ENCODE results near the gene SLC6A19. TPM values are rescaled to one million over a fixed set of nuclear protein-coding genes. Genes with fewer than 3 reads are reported as not detected.

SLC6A19 gene
- total and polyA plus RNA-seq, 2 of the 4 experiments (the other 2 are of a cell fraction): not detected

DNA sequence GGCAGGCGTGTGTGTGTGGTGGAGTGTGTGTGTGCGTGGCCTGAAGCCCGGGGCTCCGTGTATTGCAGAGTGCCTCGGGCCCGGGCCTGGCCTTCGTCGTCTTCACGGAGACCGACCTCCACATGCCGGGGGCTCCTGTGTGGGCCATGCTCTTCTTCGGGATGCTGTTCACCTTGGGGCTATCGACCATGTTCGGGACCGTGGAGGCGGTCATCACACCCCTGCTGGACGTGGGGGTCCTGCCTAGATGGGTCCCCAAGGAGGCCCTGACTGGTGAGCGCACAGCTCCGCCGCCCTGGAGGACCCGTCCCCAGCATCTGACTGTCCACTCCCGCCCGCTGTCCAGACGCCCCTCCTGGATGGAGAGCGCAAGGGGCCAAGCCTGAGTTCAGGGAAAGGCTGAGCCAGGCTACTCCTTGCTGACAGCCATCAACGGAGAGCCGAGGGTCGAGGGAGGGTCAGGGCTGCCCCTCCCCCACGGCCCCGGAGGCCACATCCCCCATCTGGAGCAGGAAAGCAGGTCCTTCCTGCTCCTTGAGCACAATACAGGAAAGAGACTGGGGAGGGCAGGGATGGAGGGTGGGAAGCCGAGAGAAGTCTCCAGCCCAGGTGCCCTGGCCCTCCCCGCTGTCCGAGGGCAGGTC, 42.2 kb downstream of the SLC6A19 start:
- no peak overlapping the region for H3K27ac ChIP-seq (ENCODE audit: insufficient read depth, low read length)
- BruUV-seq (replicated peaks): no TSS peak
- dilution Hi-C loops (cut with HindIII; ENCODE audit: low sequenced_read_pairs, unreplicated experiment): no loop called here
- H2AK5ac ChIP-seq (ENCODE audit: low read depth, low read length): no peak overlapping the region
- H2AFZ ChIP-seq (replicated peaks; ENCODE audit: low read length, poor library complexity): no peak overlapping the region
- in situ Hi-C loops (cut with MboI; ENCODE audit: low sequenced_read_pairs): no loop called here
- H3K27me3 ChIP-seq (ENCODE audit: control insufficient read depth, insufficient read depth, low read length): peaks cover 5% of the 10 kb centered on the region; the same call in 1 of the 2 replicates
- no peak overlapping the region for H2BK15ac ChIP-seq (ENCODE audit: low read depth, low read length)
- ChIA-PET POLR2A (ENCODE audit: unreplicated experiment) (no interaction called here), CTCF (no interaction called here)
- H4K5ac ChIP-seq (ENCODE audit: low read depth, low read length): no peak overlapping the region
- no peak overlapping the region for H3K4me2 ChIP-seq (ENCODE audit: low read depth, low read length)
- H3K9me1 ChIP-seq (ENCODE audit: insufficient read depth, low read length): no peaks in the 10 kb centered on the region
- DNase-seq (no peak), ATAC-seq (ENCODE audit: low read depth) (no peak)
- H3K9me3 ChIP-seq (ENCODE audit: control insufficient read depth, insufficient read depth, low read length): no peaks in the 10 kb centered on the region
- H2BK20ac ChIP-seq (ENCODE audit: low read depth, low read length): no peak overlapping the region
- H3K14ac ChIP-seq (replicated peaks; ENCODE audit: low read depth, low read length): no peak overlapping the region
- H3K36me3 ChIP-seq (ENCODE audit: control insufficient read depth, insufficient read depth, low read length): no peaks in the 10 kb centered on the region
- H3K4me3 ChIP-seq (ENCODE audit: insufficient read depth, low read depth, low read length): no peak overlapping the region
- 39% methylated on average over 19 of the region's 33 CpGs; no CpG with 5 or more reads in 1 of the 2 experiments for whole genome bisulfite sequencing, 2 experiments (ENCODE audit: extremely low coverage in 2 of 2, insufficient read length in 1 of 2)
- no peak overlapping the region for H4K91ac ChIP-seq (ENCODE audit: insufficient read depth, low read depth, low read length)
- H3K79me1 ChIP-seq (ENCODE audit: low read depth in 1 of 2, low read length in 2 of 2): no peaks in the 10 kb centered on the region
- intact Hi-C loops (cut with micrococcal nuclease): no loop called here
- no peak overlapping the region for H2BK5ac ChIP-seq (ENCODE audit: low read depth, low read length, poor library complexity, severe bottlenecking)
- no peaks in the 10 kb centered on the region for H3K4me1 ChIP-seq (ENCODE audit: control insufficient read depth, insufficient read depth, low read length)
- H4K20me1 ChIP-seq (ENCODE audit: insufficient read depth, low read length): no peaks in the 10 kb centered on the region
- no peak overlapping the region for H2BK120ac ChIP-seq (ENCODE audit: low read depth, low read length)
- no peak overlapping the region for H4K8ac ChIP-seq (ENCODE audit: low read depth in 2 of 2, low read length in 2 of 2)
- H3K56ac ChIP-seq (ENCODE audit: extremely low read depth, insufficient read depth, low read length): no peak overlapping the region
- H3K4ac ChIP-seq (ENCODE audit: low read depth, low read length): no peak overlapping the region
- no peak overlapping the region for H2AK9ac ChIP-seq (replicated peaks; ENCODE audit: low read depth, low read length, poor library complexity)
- TF ChIP-seq RFX5 (IDR thresholded peaks at IDR 0.05; ENCODE audit: low read depth, low read length) (no peak), FOS (IDR thresholded peaks at IDR 0.05; ENCODE audit: low read depth, low read length) (no peak), RAD21 (IDR thresholded peaks at IDR 0.05; ENCODE audit: low read length) (no peak), POLR2A (IDR thresholded peaks at IDR 0.05; ENCODE audit: low read depth, low read length) (no peak), CHD1 (IDR thresholded peaks at IDR 0.05; ENCODE audit: low read depth, low read length) (no peak), MAZ (IDR thresholded peaks at IDR 0.05; ENCODE audit: borderline replicate concordance, low read depth, low read length) (no peak), NFE2L2 (IDR thresholded peaks at IDR 0.05; ENCODE audit: low read depth, low read length) (no peak)
- TF ChIP-seq, protein P1, sequence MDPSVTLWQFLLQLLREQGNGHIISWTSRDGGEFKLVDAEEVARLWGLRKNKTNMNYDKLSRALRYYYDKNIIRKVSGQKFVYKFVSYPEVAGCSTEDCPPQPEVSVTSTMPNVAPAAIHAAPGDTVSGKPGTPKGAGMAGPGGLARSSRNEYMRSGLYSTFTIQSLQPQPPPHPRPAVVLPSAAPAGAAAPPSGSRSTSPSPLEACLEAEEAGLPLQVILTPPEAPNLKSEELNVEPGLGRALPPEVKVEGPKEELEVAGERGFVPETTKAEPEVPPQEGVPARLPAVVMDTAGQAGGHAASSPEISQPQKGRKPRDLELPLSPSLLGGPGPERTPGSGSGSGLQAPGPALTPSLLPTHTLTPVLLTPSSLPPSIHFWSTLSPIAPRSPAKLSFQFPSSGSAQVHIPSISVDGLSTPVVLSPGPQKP (IDR thresholded peaks at IDR 0.05; ENCODE audit: borderline replicate concordance, low read depth, low read length): no peak
- TF ChIP-seq, protein P2, sequence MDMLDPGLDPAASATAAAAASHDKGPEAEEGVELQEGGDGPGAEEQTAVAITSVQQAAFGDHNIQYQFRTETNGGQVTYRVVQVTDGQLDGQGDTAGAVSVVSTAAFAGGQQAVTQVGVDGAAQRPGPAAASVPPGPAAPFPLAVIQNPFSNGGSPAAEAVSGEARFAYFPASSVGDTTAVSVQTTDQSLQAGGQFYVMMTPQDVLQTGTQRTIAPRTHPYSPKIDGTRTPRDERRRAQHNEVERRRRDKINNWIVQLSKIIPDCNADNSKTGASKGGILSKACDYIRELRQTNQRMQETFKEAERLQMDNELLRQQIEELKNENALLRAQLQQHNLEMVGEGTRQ (IDR thresholded peaks at IDR 0.05; ENCODE audit: low read depth, low read length): no peak
- H3K9ac ChIP-seq (ENCODE audit: low read depth, low read length): no peak overlapping the region
- no peak overlapping the region for H3K18ac ChIP-seq (ENCODE audit: low read depth, low read length)
- H3K23ac ChIP-seq (ENCODE audit: low read depth, low read length): no peak overlapping the region

All from IMR-90 (cell line).